ENCODE data around the gene ATAD5.
"Not testable (repeated sequence)": the region's sequence is repeated elsewhere in the genome, so short reads cannot be mapped to it uniquely, and the experiment has no call there.

ATAD5 gene

DNA sequence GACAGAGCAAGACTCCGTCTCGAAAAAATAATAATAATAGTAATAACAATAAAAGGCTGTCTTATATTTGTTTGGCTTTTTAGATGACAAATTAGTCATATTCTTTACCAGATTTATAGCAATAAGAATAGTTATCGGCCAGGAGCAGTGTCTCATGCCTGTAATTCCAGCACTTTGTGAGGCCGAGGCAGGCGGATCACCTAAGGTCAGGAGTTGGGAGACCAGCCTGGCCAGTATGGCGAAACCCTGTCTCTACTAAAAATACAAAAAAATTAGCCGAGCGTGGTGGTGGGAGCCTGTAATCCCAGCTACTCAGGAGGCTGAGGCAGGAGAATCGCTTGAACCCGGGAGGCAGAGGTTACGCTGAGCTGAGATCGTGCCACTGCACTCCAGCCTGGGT, 17.5 kb upstream of the ATAD5 start:
- H3K36me3 ChIP-seq (replicated peaks); H3K4me1 ChIP-seq; H3K4me3 ChIP-seq; in situ Hi-C loops (cut with MboI; ENCODE audit: low sequenced_read_pairs); H3K27me3 ChIP-seq (ENCODE audit: low read depth); DNase-seq (ENCODE audit: low spot score in 2 of 2); H3K9me3 ChIP-seq: not testable (repeated sequence)

DNA sequence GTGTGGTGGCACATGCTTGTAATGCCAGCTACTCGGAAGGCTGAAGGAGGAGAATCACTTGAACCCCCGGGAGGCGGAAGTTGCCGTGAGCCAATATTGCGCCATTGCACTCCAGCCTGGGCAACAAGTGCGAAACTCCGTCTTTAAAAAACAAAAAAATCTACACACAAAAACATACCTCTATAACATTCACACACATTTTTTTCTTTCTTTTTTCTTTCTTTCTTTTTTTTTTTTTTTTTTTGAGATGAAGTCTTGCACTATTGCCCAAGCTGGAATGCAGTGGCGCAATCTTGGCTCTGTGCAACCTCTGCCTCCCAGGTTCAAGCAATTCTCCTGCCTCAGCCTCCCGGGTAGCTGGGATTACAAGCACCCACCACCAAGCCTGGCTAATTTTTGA, 16.9 kb upstream of the ATAD5 start:
- H3K27me3 ChIP-seq (ENCODE audit: low read depth); H3K36me3 ChIP-seq (replicated peaks); H3K4me1 ChIP-seq; DNase-seq (ENCODE audit: low spot score in 2 of 2); H3K9me3 ChIP-seq; H3K4me3 ChIP-seq; in situ Hi-C loops (cut with MboI; ENCODE audit: low sequenced_read_pairs): not testable (repeated sequence)

DNA sequence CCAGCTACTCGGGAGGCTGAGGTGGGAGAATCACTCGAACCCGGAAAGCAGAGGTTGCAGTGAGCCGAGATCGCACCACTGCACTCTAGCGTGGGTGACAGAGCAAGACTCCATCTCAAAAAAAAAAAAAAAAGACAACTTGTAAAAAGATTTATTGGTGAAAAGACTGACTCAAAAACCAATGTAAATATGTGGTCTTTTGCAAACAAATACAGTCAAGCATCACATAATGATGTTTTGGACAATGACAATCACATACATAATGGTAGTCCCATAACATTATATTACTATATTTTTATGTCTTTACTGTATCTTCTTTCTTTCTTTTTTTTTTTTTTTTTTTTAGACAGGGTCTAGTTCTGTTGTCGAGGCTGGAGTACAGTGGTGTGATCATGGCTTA, 15.6 kb upstream of the ATAD5 start:
- no peak for DNase-seq (ENCODE audit: low spot score in 2 of 2)
- H3K27me3 ChIP-seq (ENCODE audit: low read depth): no peaks in the 10 kb centered on the region
- peaks cover 8% of the 10 kb centered on the region for H3K4me1 ChIP-seq
- in situ Hi-C loops (cut with MboI; ENCODE audit: low sequenced_read_pairs): no loop called here
- peaks cover 4% of the 10 kb centered on the region for H3K36me3 ChIP-seq (replicated peaks)
- no peak overlapping the region for H3K4me3 ChIP-seq
- no peaks in the 10 kb centered on the region for H3K9me3 ChIP-seq

DNA sequence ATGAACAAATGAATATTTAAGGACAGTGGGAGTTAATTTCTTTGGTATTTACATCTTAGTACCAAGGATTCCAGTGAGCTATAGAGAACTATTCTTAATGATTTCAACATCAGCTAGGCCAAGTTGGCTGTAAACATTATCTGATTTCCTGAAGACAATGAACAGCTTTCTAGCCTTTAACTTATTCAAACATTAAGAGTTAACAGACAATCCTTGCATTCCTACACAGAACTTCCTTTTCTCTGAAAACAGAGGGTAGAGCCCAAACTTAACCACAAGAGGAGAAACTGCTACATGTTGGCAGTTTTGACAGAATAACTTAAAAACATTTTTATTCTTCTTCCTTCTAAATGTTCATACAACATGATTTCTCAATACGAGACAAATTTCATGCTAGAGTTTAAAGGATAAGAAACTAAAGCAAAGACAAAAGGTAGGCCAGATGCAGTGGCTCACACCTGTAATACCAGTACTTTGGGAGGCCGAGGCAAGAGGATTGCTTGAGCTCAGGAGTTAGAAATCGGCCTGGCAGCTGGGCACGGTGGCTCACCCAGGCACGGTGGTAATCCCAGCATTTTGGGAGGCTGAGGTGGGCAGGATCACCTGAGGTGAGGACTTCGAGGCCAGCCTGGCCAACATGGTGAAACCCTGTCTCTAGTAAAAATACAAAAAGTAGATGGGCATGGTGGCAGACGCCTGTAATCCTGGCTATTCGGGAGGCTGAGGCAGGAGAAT, 11.6 kb upstream of the ATAD5 start:
- Histone ChIP-seq H3K27me3 (ENCODE audit: low read depth) (no peaks in the 10 kb centered on the region), H3K36me3 (replicated peaks) (peaks cover 4% of the 10 kb centered on the region; the same call in 1 of the 2 replicates), H3K4me3 (no peak overlapping the region), H3K9me3 (no peaks in the 10 kb centered on the region), H3K4me1 (peaks cover 29% of the 10 kb centered on the region)
- DNase-seq (ENCODE audit: low spot score in 2 of 2): no peak
- in situ Hi-C loops (cut with MboI; ENCODE audit: low sequenced_read_pairs): no loop called here

DNA sequence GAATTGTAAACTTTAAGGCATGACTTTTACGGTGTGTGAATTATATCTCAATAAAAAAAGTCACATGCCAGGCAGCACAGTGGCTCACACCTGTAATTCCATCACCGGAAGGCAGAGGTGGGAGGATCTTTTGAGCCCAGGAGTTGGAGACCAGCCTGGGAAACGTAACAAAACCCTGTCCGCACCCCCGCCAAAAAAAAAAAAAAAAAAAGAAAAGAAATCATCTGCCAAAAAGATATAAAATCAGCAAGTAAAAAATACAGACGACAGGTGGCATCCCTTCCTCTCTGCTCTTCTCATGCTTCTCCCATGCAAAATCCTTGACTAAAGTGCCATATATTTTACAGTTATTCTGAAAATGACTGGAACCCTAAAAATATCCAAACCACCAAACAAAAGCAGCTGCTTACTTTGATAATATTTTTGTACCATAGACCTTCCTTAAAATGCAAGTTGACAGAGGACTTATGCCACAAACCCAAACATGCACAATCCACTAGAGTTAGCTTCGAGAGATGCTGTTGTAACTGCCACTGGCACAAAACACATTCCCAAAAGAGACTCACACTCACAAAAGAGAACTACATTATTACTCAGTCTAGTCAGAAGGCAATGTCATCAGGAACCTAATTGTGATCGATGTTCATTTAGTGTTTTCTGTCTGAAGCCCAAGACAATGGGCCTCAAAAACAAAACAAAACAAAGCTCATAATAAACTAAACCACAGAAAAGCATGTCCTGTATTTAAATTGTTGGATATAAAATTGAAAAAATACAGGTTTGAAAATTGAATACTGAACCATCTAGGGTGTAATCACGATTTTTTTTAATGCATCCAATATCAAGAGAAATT, 9.7 kb upstream of the ATAD5 start:
- peak overlapping the region; percentile 84; the same call in 1 of the 2 replicates for H3K4me3 ChIP-seq

DNA sequence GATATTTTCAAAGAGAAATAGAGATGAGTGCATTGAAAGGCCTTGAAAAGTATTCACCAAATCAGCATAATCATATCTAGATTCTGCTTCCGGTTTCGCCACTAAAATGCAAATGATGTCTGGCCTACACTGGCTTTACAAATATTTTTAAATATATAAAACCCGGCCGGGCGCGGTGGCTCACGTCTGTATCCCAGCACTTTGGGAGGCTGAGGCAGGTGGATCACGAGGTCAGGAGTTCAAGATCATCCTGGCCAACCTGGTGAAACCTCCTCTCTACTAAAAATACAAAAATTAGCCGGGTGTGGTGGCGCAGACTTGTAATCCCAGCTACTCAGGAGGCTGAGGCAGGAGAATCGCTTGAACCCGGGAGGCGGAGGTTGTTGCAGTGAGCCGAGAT, 8.8 kb upstream of the ATAD5 start:
- H3K4me1 ChIP-seq: peaks cover 32% of the 10 kb centered on the region
- DNase-seq (ENCODE audit: low spot score in 2 of 2); H3K9me3 ChIP-seq; H3K36me3 ChIP-seq (replicated peaks); H3K27me3 ChIP-seq (ENCODE audit: low read depth); in situ Hi-C loops (cut with MboI; ENCODE audit: low sequenced_read_pairs): not testable (repeated sequence)
- H3K4me3 ChIP-seq: peak overlapping the region; percentile 84

More for the DNA sequence above, 9.7 kb upstream of the ATAD5 start:
- H3K36me3 ChIP-seq (replicated peaks): 0 out of 2 replicates have a peak, but pooled peaks cover 4% of the 10 kb centered on the region
- H3K4me1 ChIP-seq: peaks cover 32% of the 10 kb centered on the region
- no peaks in the 10 kb centered on the region for H3K9me3 ChIP-seq
- in situ Hi-C loops (cut with MboI; ENCODE audit: low sequenced_read_pairs): no loop called here
- DNase-seq (ENCODE audit: low spot score in 2 of 2): no peak
- no peaks in the 10 kb centered on the region for H3K27me3 ChIP-seq (ENCODE audit: low read depth)

DNA sequence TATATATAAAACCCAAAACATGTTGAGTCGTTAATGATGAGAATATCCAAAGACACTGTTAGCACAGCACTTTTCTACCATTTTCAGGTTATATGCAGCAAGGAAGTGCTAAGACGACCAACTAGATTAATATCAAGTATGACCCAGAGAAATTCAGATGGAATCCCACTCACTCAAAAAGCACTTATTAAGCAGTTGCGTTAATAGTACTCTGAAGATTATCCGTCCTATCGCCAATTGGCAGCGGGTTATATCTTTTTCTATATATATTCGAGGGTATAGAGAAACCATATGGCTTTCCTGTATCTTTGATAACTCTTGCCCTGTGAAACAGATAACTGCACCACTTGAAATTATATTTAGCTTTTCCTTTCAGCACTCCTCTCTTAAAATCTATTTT, 8.3 kb upstream of the ATAD5 start:
- Histone ChIP-seq H3K4me1 (peaks cover 32% of the 10 kb centered on the region), H3K4me3 (peak overlapping the region; percentile 84), H3K36me3 (replicated peaks) (0 out of 2 replicates have a peak, but pooled peaks cover 4% of the 10 kb centered on the region), H3K27me3 (ENCODE audit: low read depth) (no peaks in the 10 kb centered on the region), H3K9me3 (no peaks in the 10 kb centered on the region)
- in situ Hi-C loops (cut with MboI; ENCODE audit: low sequenced_read_pairs): no loop called here
- no peak for DNase-seq (ENCODE audit: low spot score in 2 of 2)

DNA sequence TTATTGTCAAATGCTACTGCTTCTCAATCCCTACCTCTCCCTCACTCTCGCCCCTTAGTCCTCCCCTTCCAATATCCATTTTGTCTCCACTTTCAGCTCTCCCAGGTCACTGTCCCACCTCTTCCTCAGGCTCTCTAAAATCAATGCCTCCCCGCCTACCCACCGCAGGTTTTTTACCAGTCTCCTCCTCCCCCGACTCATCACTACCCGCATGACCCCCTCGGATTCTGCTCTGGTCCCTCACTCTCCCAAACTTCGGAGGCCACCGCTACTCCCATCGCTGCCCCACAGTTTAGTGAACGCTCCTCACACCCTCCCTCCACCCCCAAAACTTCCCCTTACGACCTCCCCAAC, 7.8 kb upstream of the ATAD5 start:
- peak; percentile 57 for DNase-seq (ENCODE audit: low spot score in 2 of 2)
- Histone ChIP-seq H3K4me3 (peak overlapping the region; percentile 84), H3K36me3 (replicated peaks) (0 out of 2 replicates have a peak, but pooled peaks cover 3% of the 10 kb centered on the region), H3K27me3 (ENCODE audit: low read depth) (no peaks in the 10 kb centered on the region), H3K9me3 (no peaks in the 10 kb centered on the region), H3K4me1 (peaks cover 32% of the 10 kb centered on the region)
- in situ Hi-C loops (cut with MboI; ENCODE audit: low sequenced_read_pairs): no loop called here

DNA sequence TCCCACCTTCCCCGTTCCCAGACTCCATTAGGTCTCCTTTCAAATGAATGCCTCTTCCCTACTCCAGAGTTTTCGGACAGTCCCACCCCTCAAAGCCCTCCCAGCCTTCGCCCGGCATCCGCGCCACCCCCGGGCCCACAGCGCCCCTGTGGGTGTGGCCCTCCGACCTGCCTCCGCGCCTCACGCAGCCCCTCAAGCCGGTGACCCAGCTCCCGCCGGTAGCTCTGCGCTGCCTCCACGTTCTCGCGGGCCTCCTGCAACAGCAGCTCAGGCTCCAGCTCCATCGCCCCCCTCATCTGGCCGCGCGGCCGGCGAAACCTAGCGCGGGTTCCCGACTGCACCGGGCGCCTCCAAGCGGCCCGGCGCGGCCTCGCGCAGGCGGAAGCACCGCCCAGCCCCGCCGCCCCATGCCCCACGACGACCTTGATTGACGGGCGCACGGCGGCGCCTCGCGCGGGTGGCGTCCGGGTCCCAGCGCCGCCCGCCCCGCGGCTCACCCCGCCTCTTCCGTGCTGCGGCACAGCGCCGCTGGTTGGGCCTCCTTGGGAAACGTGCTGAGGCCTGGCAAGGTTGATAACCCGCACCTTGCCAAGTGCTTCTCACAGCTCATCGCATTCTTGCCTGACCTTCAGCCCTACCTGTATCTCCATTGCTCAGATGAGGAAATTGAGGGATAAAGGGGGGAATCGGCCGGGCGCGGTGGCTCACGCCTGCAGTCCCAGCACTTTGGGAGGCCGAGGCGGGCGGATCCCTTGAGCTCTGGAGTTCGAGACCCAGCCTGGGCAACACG, 7.2 kb upstream of the ATAD5 start, which contains the start of gene CRLF3:
Gene CRLF3 (minus strand): TSS at position 337 of the 790 bp plus-strand sequence. CDS start 41 bp downstream, at position 296.
- peak within 1 kb of the TSS; percentile 84 for H3K4me3 ChIP-seq
- in situ Hi-C loops (cut with MboI; ENCODE audit: low sequenced_read_pairs): no loop called here
- H3K4me1 ChIP-seq: peaks cover 32% of the 10 kb centered on the region

DNA sequence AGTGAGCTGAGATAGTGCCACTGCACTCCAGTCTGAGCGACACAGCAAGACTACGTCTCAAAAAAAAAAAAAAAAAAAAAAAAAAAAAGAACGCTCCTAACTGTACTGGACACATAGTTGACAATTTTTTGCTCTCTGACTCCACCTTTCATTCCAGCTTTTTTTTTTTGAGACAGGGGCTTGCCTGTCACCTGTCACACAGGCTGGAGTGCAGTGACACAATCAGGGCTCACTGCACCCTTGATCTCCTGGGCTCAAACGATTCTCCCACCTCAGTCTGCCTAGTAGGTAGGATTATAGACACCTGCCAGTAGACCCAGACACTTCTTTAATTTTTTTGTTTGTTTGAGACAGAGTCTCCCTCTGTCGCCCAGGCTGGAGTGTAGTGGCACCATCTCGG, 4.7 kb upstream of the ATAD5 start:
- no peak for DNase-seq (ENCODE audit: low spot score in 2 of 2)
- Histone ChIP-seq H3K36me3 (replicated peaks) (peaks cover 2% of the 10 kb centered on the region), H3K4me3 (no peak overlapping the region), H3K27me3 (ENCODE audit: low read depth) (no peaks in the 10 kb centered on the region), H3K9me3 (no peaks in the 10 kb centered on the region), H3K4me1 (peaks cover 27% of the 10 kb centered on the region)
- in situ Hi-C loops (cut with MboI; ENCODE audit: low sequenced_read_pairs): no loop called here

More for the DNA sequence above, 7.2 kb upstream of the ATAD5 start, which contains the start of gene CRLF3:
- Histone ChIP-seq H3K27me3 (ENCODE audit: low read depth) (no peaks in the 10 kb centered on the region), H3K9me3 (no peaks in the 10 kb centered on the region), H3K36me3 (replicated peaks) (no peaks in the 10 kb centered on the region)
- peak; percentile 90 to 92 for DNase-seq (ENCODE audit: low spot score in 2 of 2)

DNA sequence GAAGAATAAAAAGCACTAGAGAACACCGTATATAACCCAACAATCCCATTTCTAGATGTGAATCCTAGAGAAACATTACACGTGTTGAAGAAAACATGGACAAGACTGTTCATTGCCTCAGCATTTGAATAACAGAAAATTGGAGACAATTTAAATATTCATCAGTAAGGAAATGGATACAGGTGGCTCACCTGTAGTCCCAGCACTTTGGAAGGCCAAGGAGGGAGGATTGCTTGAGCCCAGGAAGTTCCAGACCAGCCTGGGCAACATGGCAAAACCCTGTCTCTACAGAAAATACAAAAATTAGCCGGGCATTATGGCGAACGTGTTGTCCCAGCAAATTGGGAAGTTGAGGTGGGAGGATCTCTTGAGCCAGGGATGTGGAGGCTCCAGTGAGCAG, 2.7 kb upstream of the ATAD5 start:
- Histone ChIP-seq H3K27me3 (ENCODE audit: low read depth) (no peaks in the 10 kb centered on the region), H3K36me3 (replicated peaks) (peaks cover 5% of the 10 kb centered on the region), H3K4me1 (peaks cover 19% of the 10 kb centered on the region), H3K4me3 (no peak overlapping the region), H3K9me3 (no peaks in the 10 kb centered on the region)
- in situ Hi-C loops (cut with MboI; ENCODE audit: low sequenced_read_pairs): no loop called here
- DNase-seq (ENCODE audit: low spot score in 2 of 2): no peak

DNA sequence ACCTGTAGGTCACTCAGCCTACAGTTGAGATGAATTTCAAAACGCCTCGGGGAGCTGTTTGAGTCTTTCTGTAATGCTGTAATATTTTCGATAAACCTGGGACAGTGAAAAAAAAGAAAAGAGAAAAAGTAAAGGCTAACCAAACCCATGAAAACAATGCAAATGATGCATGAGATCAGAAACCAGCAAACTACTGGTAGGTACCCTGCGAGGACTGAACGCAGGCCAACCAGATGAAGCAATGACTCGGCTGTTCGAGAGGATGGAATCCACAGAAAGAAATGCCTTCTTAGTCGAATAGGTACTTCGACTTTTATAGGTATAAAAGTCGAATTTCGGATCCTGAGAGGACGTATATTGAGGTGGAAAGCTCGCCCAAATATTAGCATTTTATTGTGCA, 509 bp upstream of the ATAD5 start:
- Histone ChIP-seq H3K9me3 (no peaks in the 10 kb centered on the region), H3K4me1 (peaks cover 13% of the 10 kb centered on the region), H3K4me3 (peak overlapping the region; percentile 93), H3K27me3 (ENCODE audit: low read depth) (no peaks in the 10 kb centered on the region), H3K36me3 (replicated peaks) (peaks cover 5% of the 10 kb centered on the region)
- DNase-seq (ENCODE audit: low spot score in 2 of 2): peak in 1 of 2 experiments; percentile 23
- in situ Hi-C loops (cut with MboI; ENCODE audit: low sequenced_read_pairs): no loop called here

DNA sequence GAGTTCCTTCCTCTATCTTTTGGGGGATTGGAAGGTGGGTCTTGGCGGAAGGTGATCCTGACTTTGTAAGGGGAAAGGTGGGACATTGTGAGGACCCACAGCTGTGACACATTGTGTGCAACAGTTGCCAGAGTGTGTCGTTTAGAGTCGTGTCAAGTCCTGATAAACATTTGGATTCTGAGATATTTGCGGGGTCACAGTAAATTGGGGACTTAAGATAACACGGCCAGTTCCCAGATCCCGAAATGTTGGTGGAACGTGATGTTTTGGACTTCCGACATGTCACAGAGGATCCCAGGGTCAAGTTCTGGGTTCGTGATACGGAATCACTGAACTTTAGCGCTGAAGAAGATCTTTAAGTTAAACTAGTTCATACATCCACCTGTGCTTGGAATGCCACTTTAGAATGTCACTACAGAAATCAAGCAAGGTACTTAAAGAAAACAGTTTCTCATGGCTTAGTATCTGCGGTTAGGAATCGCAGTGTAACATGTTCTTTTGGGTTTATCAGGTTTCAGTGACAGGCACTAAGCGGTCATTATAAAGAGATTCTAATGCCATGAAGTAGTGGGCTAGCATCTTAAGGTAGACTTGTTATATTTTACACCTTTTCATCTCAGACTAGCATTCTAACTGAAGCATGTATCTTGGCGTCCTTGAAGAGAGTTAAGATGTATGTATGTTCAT, 815 bp downstream of the ATAD5 start:
- Histone ChIP-seq H3K9me3 (no peaks in the 10 kb centered on the region), H3K27me3 (ENCODE audit: low read depth) (no peaks in the 10 kb centered on the region), H3K4me3 (peak overlapping the region; percentile 93), H3K4me1 (peaks cover 13% of the 10 kb centered on the region), H3K36me3 (replicated peaks) (peaks cover 17% of the 10 kb centered on the region)
- in situ Hi-C loops (cut with MboI; ENCODE audit: low sequenced_read_pairs): no loop called here
- DNase-seq (ENCODE audit: low spot score in 2 of 2): no peak

Measured in HAP-1 (cell line).